ENCODE data around the gene LYPD1.

Gene LYPD1

DNA sequence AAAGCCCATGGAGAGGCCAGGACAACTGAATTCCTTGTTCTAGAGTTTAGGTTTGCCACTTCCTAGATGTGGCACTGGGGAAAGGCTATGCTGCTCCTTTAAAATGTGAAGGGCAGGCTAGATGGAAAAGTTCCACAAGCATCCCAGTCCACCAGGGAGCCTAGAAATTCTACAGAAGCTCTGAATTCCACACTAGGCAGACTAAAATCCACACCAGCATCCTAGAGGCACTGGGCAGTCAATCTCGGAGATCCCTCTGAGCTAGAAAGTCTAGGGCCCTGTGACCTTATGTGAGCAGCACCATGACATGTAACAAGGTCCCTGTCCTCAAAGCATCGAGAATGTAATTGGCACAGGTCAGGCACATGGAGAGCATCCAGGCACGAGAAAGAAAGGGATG lies 71.5 kb downstream of the LYPD1 start:
- H3K4me3 ChIP-seq (ENCODE audit: control insufficient read depth, low read depth, low read length), result no peak overlapping the region
- TF ChIP-seq, protein P1, sequence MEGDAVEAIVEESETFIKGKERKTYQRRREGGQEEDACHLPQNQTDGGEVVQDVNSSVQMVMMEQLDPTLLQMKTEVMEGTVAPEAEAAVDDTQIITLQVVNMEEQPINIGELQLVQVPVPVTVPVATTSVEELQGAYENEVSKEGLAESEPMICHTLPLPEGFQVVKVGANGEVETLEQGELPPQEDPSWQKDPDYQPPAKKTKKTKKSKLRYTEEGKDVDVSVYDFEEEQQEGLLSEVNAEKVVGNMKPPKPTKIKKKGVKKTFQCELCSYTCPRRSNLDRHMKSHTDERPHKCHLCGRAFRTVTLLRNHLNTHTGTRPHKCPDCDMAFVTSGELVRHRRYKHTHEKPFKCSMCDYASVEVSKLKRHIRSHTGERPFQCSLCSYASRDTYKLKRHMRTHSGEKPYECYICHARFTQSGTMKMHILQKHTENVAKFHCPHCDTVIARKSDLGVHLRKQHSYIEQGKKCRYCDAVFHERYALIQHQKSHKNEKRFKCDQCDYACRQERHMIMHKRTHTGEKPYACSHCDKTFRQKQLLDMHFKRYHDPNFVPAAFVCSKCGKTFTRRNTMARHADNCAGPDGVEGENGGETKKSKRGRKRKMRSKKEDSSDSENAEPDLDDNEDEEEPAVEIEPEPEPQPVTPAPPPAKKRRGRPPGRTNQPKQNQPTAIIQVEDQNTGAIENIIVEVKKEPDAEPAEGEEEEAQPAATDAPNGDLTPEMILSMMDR (conservative IDR thresholded peaks at IDR 0.05; ENCODE audit: control insufficient read depth, insufficient read depth, low read depth, low read length), result no peak
- no peak for DNase-seq (ENCODE audit: low read depth)

DNA sequence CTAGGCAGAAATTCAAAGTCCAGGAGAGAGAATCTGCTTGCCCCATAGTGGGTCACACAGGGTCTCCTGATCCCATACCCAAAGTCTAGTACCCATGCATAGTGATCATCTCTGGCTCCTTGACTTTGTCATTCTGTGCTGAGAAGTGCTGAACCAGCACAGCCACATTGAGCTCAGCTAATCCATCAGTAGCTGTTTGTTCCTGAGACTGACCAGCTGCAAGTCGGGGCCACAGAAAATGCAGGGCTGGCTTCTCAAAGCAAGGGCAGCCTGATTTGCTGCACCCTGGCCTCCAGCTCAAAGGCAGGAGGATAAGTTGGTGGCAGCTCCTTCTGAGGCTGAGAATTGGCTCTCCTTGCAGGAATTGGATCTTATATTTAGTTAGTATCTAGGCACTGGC lies 72.2 kb downstream of the LYPD1 start:
- TF ChIP-seq, protein P1 (conservative IDR thresholded peaks at IDR 0.05; ENCODE audit: control insufficient read depth, insufficient read depth, low read depth, low read length), result no peak
- no peak for DNase-seq (ENCODE audit: low read depth)
- H3K4me3 ChIP-seq (ENCODE audit: control insufficient read depth, low read depth, low read length), result no peak overlapping the region

DNA sequence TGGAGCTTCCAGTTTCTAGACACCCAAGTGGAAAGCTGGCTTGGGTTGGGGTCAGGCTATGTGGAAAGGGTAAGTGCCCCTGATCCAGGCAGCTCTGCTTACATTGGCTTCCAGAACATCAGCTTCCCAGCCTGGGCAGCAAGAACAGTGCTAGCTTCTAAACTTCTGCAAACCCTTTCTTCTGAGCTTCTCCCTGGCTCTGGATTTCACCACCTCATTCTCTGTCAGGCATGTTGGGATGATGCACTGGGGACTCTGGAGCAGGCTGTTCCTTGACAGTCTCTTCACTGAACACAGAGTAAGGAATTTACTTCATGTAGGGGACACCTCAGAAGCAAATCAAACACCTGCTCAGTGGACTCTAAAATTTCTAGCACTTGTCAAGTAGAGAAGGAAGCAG lies 72.8 kb downstream of the LYPD1 start:
- no peak for DNase-seq (ENCODE audit: low read depth)
- no peak overlapping the region for H3K4me3 ChIP-seq (ENCODE audit: control insufficient read depth, low read depth, low read length)
- TF ChIP-seq, protein P1 (conservative IDR thresholded peaks at IDR 0.05; ENCODE audit: control insufficient read depth, insufficient read depth, low read depth, low read length), result no peak

DNA sequence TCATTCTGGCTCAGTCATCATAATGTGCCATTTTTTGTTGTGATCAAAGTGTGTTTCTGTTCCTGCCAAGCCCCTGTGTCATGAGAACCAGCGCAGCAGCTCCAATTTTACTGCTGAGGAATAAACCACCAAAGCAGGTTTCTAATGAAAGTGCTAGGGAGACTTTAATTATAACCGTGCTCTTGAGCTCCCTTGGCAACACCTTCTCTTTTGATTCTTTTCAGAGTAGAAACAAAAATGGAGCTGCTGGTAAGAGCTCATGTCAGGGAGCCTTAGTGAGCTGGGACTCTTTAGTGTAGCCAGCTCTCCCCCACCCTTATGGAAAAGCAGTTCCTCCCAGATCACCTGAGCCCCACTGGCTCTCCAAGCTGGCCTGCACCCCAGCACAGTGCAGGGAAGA lies 74.3 kb downstream of the LYPD1 start:
- TF ChIP-seq, protein P1 (conservative IDR thresholded peaks at IDR 0.05; ENCODE audit: control insufficient read depth, insufficient read depth, low read depth, low read length), result no peak

DNA sequence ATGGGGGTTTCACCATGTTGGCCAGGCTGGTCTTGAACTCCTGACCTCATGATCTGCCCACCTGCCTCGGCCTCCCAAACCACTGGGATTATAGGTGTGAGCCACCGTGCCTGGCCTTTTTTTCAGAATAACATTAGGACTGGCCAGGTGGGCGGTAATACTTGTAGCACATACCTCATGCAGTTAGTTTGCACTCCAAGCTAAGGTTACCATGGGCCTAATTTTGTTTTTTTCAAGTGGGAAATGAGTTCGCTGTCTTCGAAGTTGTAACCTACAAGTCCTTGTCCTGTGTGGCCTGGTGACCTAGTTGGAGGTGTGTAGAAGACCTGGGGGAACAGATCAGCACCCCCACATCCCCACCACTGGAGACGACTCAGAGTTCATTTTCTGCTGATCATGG lies 74.8 kb downstream of the LYPD1 start:
- H3K4me3 ChIP-seq (ENCODE audit: control insufficient read depth, low read depth, low read length), result no peak overlapping the region
- DNase-seq (ENCODE audit: low read depth), result no peak
- TF ChIP-seq, protein P1 (conservative IDR thresholded peaks at IDR 0.05; ENCODE audit: control insufficient read depth, insufficient read depth, low read depth, low read length), result no peak

More for the DNA sequence above, 74.3 kb downstream of the LYPD1 start:
- H3K4me3 ChIP-seq (ENCODE audit: control insufficient read depth, low read depth, low read length), result no peak overlapping the region
- no peak for DNase-seq (ENCODE audit: low read depth)

Measured in fibroblast of mammary gland (primary cell).